Natural killer cell (primary cell): Measurements from ENCODE around the gene TRIAP1. TPM values are rescaled to one million over a fixed set of nuclear protein-coding genes. Genes with fewer than 3 reads are reported as not detected.
A peak's percentile ranks its signal among the peaks of the same experiment; 100 is the strongest.

ENCODE experiments used
- ATAC-seq, 3 donors: fragments of 150-1000 bp in 2 of 3; fragments of 200-7000 bp in 1 of 3; cut with Tn5 transposase; 1 replicate in 1 of 3; 2 replicates in 2 of 3; pipeline ENCODE4 v1.10.0; 2021; ENCODE audit warnings: mild to moderate bottlenecking in 2 of 3, moderate library complexity in 2 of 3
- DNase-seq, 2 donors: peaks; one replicate each; pipeline versions ENCODE4 v3.0.0 to v3.0.0-alpha.2; 2013 to 2021; ENCODE audit warnings: mixed read lengths in 1 of 2
- H3K27ac ChIP-seq: one replicate; pipeline ENCODE4 v1.5.1; 2013; ENCODE audit warnings: mild to moderate bottlenecking, low read length
- H3K27me3 ChIP-seq: one replicate; pipeline ENCODE4 v1.6.1; 2013; ENCODE audit warnings: low read length; ENCODE audit not compliant: control insufficient read depth, insufficient read depth
- H3K36me3 ChIP-seq: one replicate; pipeline ENCODE4 v1.6.1; 2013; ENCODE audit warnings: low read length; ENCODE audit not compliant: control insufficient read depth, insufficient read depth
- H3K4me1 ChIP-seq: one replicate; pipeline ENCODE4 v1.6.1; 2013; ENCODE audit warnings: low read length; ENCODE audit not compliant: control insufficient read depth, insufficient read depth
- H3K4me3 ChIP-seq: one replicate; pipeline ENCODE4 v1.5.1; 2013; ENCODE audit warnings: low read length
- H3K9me3 ChIP-seq: one replicate; pipeline ENCODE4 v1.6.1; 2013; ENCODE audit warnings: low read length; ENCODE audit not compliant: control insufficient read depth, insufficient read depth
- H3K27ac Mint-ChIP-seq, 2 donors: one replicate each; pipeline ENCODE4 v1.8.0; 2022; ENCODE audit warnings: mild to moderate bottlenecking in 2 of 2, mixed read lengths in 2 of 2, moderate library complexity in 1 of 2
- H3K27me3 Mint-ChIP-seq, 2 donors: one replicate each; pipeline ENCODE4 v1.8.0; 2022; ENCODE audit warnings: low read depth in 2 of 2, mixed read lengths in 2 of 2
- H3K36me3 Mint-ChIP-seq: one replicate; pipeline ENCODE4 v1.8.0; 2022; ENCODE audit warnings: mixed read lengths
- H3K4me1 Mint-ChIP-seq, 2 donors: one replicate each; pipeline ENCODE4 v1.8.0; 2022; ENCODE audit warnings: mixed read lengths in 2 of 2
- H3K4me3 Mint-ChIP-seq: one replicate; pipeline ENCODE4 v1.8.0; 2022; ENCODE audit warnings: mild to moderate bottlenecking, moderate library complexity, mixed read lengths
- H3K9me3 Mint-ChIP-seq, 2 donors: one replicate each; pipeline ENCODE4 v1.8.0; 2022; ENCODE audit warnings: mixed read lengths in 2 of 2
- WGBS: methylation state at CpG from one replicate; pipeline ENCODE4 v1.1.7; 2013; ENCODE audit warnings: missing lambda C conversion rate; ENCODE audit not compliant: insufficient coverage; 5-methylcytosine and 5-hydroxymethylcytosine counted together
- intact Hi-C: fragments of 100-400 bp; cut with micrococcal nuclease; formaldehyde crosslinking; loops from one replicate; pipeline ENCODE4 v1.14.2; 2022
- total RNA-seq, 4 donors: library from RNA; stranded (reverse); fragments of 120-200 nt in 1 of 4; gene quantifications; one replicate each; pipeline versions ENCODE4 v1.2.3 to v1.2.4, GENCODE V29; 2013 to 2022
- TF ChIP-seq, protein P1 (sequence below): fragments of 200-600 bp; IDR thresholded peaks from one replicate; pipeline ENCODE4 v1.8.0; 2022; ENCODE audit warnings: antibody characterized with exemption

Gene TRIAP1
- total RNA-seq, 3 donors from 2014 or later (not counting 1 experiment from before 2014, with no cell fraction given) = 21.3 to 25.8 (median 24.2) TPM

DNA sequence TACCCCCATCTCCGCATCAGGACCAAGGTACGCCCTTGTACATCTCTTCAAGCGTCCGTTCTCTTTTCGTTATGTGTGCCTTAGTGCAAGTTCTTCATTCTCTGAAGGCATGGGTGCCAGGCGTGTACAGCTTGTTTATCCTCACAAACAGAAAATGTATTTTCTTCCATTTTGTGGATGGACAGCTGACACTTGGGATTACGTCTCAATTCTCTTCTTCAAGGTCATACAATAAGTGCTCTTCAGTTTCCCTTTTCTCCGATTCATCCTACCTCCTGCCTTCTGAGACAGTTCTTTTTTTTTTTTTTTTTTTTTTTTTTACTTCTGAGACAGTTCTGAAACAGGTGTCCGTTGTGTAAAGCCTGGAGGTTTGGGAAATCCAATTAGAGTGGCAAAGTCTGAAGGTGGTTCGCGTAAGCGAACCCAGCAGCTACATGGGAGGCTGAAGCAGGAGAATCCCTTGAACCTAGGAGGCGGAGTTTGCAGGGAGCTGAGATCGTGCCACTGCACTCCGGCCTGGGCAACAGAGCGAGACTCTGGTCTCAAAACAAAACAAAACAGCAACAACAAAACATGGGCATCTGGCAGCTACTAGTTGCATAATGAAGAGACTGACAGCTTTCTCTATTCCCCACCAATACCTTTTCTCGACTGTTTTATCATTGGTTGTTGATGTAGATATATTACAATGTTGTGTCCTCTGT lies 7.5 kb downstream of the TRIAP1 start:
- peak overlapping the region; percentile 78 for H3K27ac ChIP-seq
- Mint-ChIP-seq H3K9me3 (no peaks in the 10 kb centered on the region), H3K36me3 (no peaks in the 10 kb centered on the region), H3K4me1 (peaks cover 22 to 28% of the 10 kb centered on the region in 2 donors), H3K4me3 (peak overlapping the region; percentile 98), H3K27me3 (no peaks in the 10 kb centered on the region), H3K27ac (peak overlapping the region; percentile 91 to 94)
- ATAC-seq = peak in 1 of 3 donors; percentile 6
- intact Hi-C loops = loop anchor here (1.0 to 10.0 kb wide), 7 partner anchors 8 to 208 kb away; partner anchors contain the start of genes COQ5, DYNLL1, GATC and POP5
- no peak for DNase-seq
- no peaks in the 10 kb centered on the region for H3K27me3 ChIP-seq
- H3K4me1 ChIP-seq = peaks cover 20% of the 10 kb centered on the region
- peak overlapping the region; percentile 73 for H3K4me3 ChIP-seq
- H3K36me3 ChIP-seq = peaks cover 20% of the 10 kb centered on the region
- TF ChIP-seq, protein P1, sequence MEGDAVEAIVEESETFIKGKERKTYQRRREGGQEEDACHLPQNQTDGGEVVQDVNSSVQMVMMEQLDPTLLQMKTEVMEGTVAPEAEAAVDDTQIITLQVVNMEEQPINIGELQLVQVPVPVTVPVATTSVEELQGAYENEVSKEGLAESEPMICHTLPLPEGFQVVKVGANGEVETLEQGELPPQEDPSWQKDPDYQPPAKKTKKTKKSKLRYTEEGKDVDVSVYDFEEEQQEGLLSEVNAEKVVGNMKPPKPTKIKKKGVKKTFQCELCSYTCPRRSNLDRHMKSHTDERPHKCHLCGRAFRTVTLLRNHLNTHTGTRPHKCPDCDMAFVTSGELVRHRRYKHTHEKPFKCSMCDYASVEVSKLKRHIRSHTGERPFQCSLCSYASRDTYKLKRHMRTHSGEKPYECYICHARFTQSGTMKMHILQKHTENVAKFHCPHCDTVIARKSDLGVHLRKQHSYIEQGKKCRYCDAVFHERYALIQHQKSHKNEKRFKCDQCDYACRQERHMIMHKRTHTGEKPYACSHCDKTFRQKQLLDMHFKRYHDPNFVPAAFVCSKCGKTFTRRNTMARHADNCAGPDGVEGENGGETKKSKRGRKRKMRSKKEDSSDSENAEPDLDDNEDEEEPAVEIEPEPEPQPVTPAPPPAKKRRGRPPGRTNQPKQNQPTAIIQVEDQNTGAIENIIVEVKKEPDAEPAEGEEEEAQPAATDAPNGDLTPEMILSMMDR = no peak
- H3K9me3 ChIP-seq = no peaks in the 10 kb centered on the region
- WGBS = 46% methylated on average over 15 of the region's 17 CpGs

DNA sequence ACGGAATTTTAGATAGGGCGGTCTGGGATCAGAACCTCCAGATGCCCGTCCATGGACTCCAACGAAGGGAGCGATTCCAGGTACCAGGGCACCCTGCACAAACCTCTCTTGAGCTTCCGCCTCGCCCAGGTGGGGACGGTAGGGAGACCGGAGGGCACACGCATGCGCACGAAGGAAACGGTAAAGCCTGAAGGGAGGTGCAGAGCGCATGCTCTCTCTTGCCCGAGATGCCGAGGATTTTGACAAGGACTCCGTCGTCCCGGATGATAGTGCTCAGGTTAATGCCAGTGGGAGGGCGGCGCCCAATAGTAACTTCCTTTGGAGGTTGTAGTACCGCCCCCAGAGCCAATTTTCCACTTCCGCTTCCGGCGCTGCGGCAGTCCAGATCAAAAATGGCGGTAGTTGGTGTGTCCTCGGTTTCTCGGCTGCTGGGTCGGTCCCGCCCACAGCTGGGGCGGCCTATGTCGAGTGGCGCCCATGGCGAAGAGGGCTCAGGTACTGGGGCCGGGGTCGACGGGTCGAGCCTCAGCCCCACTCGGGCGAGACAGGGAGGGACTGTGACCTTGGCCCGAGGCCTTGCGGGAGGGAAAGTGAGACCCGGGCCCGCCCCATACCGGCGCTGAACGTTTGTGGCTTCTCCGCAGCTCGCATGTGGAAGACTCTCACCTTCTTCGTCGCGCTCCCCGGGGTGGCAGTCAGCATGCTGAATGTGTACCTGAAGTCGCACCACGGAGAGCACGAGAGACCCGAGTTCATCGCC lies 8.3 kb downstream of the TRIAP1 start, which contains the start of gene COX6A1:
Gene COX6A1 (plus strand): TSS at position 379 of the 760 bp plus-strand sequence. CDS start 14 bp downstream, at position 393.
- peak within 1 kb of the TSS; percentile 73 for H3K4me3 ChIP-seq
- Mint-ChIP-seq H3K4me1 (peaks cover 22 to 28% of the 10 kb centered on the region in 2 donors), H3K4me3 (peak within 1 kb of the TSS; percentile 98), H3K27ac (peak within 1 kb of the TSS; percentile 91 to 94), H3K36me3 (no peaks in the 10 kb centered on the region), H3K27me3 (no peaks in the 10 kb centered on the region), H3K9me3 (no peaks in the 10 kb centered on the region)
- intact Hi-C loops = loop anchor here (1.0 to 10.0 kb wide), 5 partner anchors 8 to 209 kb away; partner anchors contain the start of genes COQ5, GATC, POP5 and TRIAP1
- DNase-seq = peak; percentile 83 to 100
- ATAC-seq = peak; percentile 87 to 94 (median 91)
- peak within 1 kb of the TSS; percentile 78 for H3K27ac ChIP-seq
- H3K36me3 ChIP-seq = peaks cover 15% of the 10 kb centered on the region
- peaks cover 20% of the 10 kb centered on the region for H3K4me1 ChIP-seq
- WGBS = under 1% methylated on average over 59 of the region's 59 CpGs
- TF ChIP-seq, protein P1 = no peak
- no peaks in the 10 kb centered on the region for H3K27me3 ChIP-seq
- no peaks in the 10 kb centered on the region for H3K9me3 ChIP-seq

DNA sequence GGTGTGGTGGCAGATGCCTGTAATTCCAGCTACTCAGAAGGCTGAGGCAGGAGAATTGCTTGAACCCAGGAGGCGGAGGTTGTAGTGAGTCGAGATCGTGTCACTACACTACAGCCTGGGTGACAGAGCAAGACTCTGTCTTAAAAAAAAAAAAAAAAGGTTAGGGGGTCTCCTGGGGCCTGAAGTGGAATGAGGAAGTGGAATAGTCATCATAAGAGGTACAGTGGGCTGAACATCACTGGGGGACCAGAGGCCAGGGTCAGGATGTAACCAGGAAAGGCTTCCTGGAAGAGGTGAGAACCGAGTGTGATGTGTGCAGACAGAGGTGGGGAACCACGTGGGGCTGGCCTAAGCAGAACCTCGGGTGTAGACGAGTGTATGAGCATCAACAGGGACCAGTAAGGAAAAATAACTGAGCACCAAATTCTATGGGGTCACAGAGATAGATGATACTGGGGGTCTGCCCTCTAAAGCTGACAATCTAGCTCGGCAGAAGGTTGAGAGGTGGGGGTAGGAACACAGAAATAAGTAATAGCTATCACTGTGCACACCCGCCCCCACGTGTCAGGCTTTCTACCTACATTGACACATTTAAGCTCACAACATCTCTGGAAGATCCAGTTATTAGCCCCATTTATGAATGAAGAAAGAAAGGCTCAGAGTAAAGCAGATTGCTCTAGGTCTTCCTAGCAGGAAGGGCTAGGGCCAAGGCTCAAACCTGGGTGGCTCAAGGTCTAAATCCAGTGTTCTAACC lies 13.2 kb downstream of the TRIAP1 start:
- no peaks in the 10 kb centered on the region for H3K9me3 Mint-ChIP-seq
- 49% methylated on average over 7 of the region's 10 CpGs for WGBS
- no peaks in the 10 kb centered on the region for H3K36me3 Mint-ChIP-seq

More for the DNA sequence above, 13.2 kb downstream of the TRIAP1 start:
- no peak overlapping the region for H3K4me3 Mint-ChIP-seq
- ATAC-seq (no peak), DNase-seq (no peak)
- TF ChIP-seq, protein P1 = no peak
- Histone ChIP-seq H3K27ac (no peak overlapping the region), H3K4me1 (peaks cover 3% of the 10 kb centered on the region), H3K4me3 (no peak overlapping the region), H3K36me3 (no peaks in the 10 kb centered on the region), H3K9me3 (no peaks in the 10 kb centered on the region), H3K27me3 (no peaks in the 10 kb centered on the region)
- H3K4me1 Mint-ChIP-seq = peaks cover 13% of the 10 kb centered on the region in 2 donors
- intact Hi-C loops = loop anchor here (10.0 kb wide), 1 partner anchor 152 kb away; the partner anchor contains the start of gene POP5
- H3K27ac Mint-ChIP-seq = no peak overlapping the region
- H3K27me3 Mint-ChIP-seq = peaks cover 8 to 9% of the 10 kb centered on the region in 2 donors
